ENCODE measurements around the gene SH3BP4.

GRCh38 chr2:234992624-234993349 is 41.0 kb downstream of the SH3BP4 start:
- no peak for TF ChIP-seq CTCF (IDR thresholded peaks at IDR 0.05)
- no peak for TF ChIP-seq POLR2A (IDR thresholded peaks at IDR 0.05)
- TF ChIP-seq POLR2AphosphoS5 (IDR thresholded peaks at IDR 0.05) = no peak
